RPMI8226 (cell line): ENCODE measurements around the gene SLC8A2.
"Not testable (repeated sequence)": the region's sequence is repeated elsewhere in the genome, so short reads cannot be mapped to it uniquely, and the experiment has no call there.

Source experiments
- DNase-seq: peaks from one replicate; pipeline ENCODE4 v3.0.0-alpha.2; 2015

Gene SLC8A2

GRCh38 chr19:47486900-47487299 lies 15.2 kb upstream of the SLC8A2 start:
- no peak for DNase-seq

GRCh38 chr19:47486220-47486619 lies 14.5 kb upstream of the SLC8A2 start:
- DNase-seq, result not testable (repeated sequence)

GRCh38 chr19:47485210-47485609 lies 13.5 kb upstream of the SLC8A2 start:
- DNase-seq, result no peak

- peak; percentile 82 for DNase-seq
Observed at GRCh38 chr19:47483800-47484690, 12.4 kb upstream of the SLC8A2 start, which contains the start of gene KPTN. KPTN (minus strand) TSS chr19:47484219; CDS start chr19:47484160, 59 bp downstream.

GRCh38 chr19:47483200-47483599 lies 11.5 kb upstream of the SLC8A2 start:
- DNase-seq, result no peak

- no peak for DNase-seq
Observed at GRCh38 chr19:47481460-47482052, 9.9 kb upstream of the SLC8A2 start.

GRCh38 chr19:47480658-47481057 lies 9.0 kb upstream of the SLC8A2 start:
- DNase-seq, result no peak

GRCh38 chr19:47479701-47480503 lies 8.2 kb upstream of the SLC8A2 start:
- DNase-seq, result no peak

GRCh38 chr19:47476438-47476972 lies 4.8 kb upstream of the SLC8A2 start:
- DNase-seq, result no peak

- no peak for DNase-seq
Observed at GRCh38 chr19:47475465-47475864, 3.8 kb upstream of the SLC8A2 start.

- DNase-seq, result no peak
Observed at GRCh38 chr19:47473336-47473735, 1.6 kb upstream of the SLC8A2 start.

GRCh38 chr19:47471381-47471732 lies 336 bp downstream of the SLC8A2 start:
- DNase-seq, result no peak

- DNase-seq, result no peak
Observed at GRCh38 chr19:47470447-47471195, 1.1 kb downstream of the SLC8A2 start.

GRCh38 chr19:47469719-47470118 lies 2.0 kb downstream of the SLC8A2 start:
- no peak for DNase-seq

- DNase-seq, result no peak
Observed at GRCh38 chr19:47469363-47469700, 2.4 kb downstream of the SLC8A2 start.

- DNase-seq, result no peak
Observed at GRCh38 chr19:47467914-47468313, 3.8 kb downstream of the SLC8A2 start.

- no peak for DNase-seq
Observed at GRCh38 chr19:47465957-47466356, 5.7 kb downstream of the SLC8A2 start.

- DNase-seq, result no peak
Observed at GRCh38 chr19:47464675-47465419, 6.8 kb downstream of the SLC8A2 start.

GRCh38 chr19:47461876-47462275 lies 9.8 kb downstream of the SLC8A2 start:
- DNase-seq, result no peak

- DNase-seq, result no peak
Observed at GRCh38 chr19:47459477-47459876, 12.2 kb downstream of the SLC8A2 start.

GRCh38 chr19:47458672-47459071 lies 13.0 kb downstream of the SLC8A2 start:
- no peak for DNase-seq
